ENCODE measurements around the gene FSIP1. TPM values are rescaled to one million over a fixed set of nuclear protein-coding genes. Genes with fewer than 3 reads are reported as not detected.

Gene FSIP1
- polyA plus RNA-seq, 3 donors: 0.10 to 0.48 (median 0.21) TPM

DNA sequence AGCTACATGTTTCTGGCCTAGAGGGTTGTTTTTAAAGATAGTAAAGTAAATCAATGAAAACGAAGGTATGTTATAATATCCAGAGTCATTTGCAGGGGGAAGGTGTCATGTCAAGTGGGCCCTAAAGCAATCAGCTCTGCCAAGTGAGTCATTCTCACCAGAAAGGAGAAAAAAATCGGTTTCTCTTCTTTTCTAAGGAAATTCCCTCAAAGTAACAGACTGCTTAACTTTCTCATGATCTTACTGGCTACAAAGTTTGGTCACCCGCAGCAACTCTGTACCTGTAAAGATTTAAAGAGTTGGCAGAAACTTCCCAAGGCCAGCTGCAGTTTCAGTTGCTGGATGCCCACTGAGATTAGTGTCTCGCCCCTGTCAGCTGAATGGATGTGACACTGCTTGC is 5.5 kb upstream of the FSIP1 start:
- Histone ChIP-seq H3K4me2 (replicated peaks; ENCODE audit: extremely low read depth, low read length, poor library complexity, severe bottlenecking) (no peak overlapping the region), H3K4me1 (ENCODE audit: control insufficient read depth in 1 of 2, insufficient read depth in 2 of 2, low read length in 2 of 2) (peaks cover 8 to 11% of the 10 kb centered on the region in 2 donors), H3K4me3 (replicated peaks in 1 of 3; ENCODE audit: low read depth in 2 of 3, low read length in 3 of 3) (no peak overlapping the region), H3K9me3 (replicated peaks in 1 of 2; ENCODE audit: control insufficient read depth in 1 of 2, insufficient read depth in 1 of 2, low read length in 2 of 2) (no peaks in the 10 kb centered on the region), H3K9ac (ENCODE audit: insufficient read depth, low read length, poor library complexity, severe bottlenecking) (no peak overlapping the region), H3K27me3 (ENCODE audit: control insufficient read depth in 2 of 2, insufficient read depth in 2 of 2, low read length in 2 of 2) (no peaks in the 10 kb centered on the region), H3K79me2 (ENCODE audit: insufficient read depth, low read length) (peaks cover 9% of the 10 kb centered on the region), H3K36me3 (replicated peaks in 1 of 2; ENCODE audit: control insufficient read depth in 1 of 2, insufficient read depth in 2 of 2, low read length in 2 of 2) (no peaks in the 10 kb centered on the region), H2AFZ (ENCODE audit: insufficient read depth, low read depth, low read length, poor library complexity, severe bottlenecking) (no peak overlapping the region), H4K20me1 (ENCODE audit: insufficient read depth, low read length) (no peaks in the 10 kb centered on the region), H3K27ac (ENCODE audit: low read depth in 1 of 2, low read length in 2 of 2) (no peak overlapping the region)
- WGBS (ENCODE audit: insufficient coverage): 93% methylated on average over 2 of the region's 4 CpGs
- no peak for DNase-seq
- Mint-ChIP-seq H3K4me3 (no peak overlapping the region), H3K27ac (no peak overlapping the region), H3K9me3 (peaks cover 0 to 5% (median 0%) of the 10 kb centered on the region in 7 donors), H3K27me3 (ENCODE audit: low read depth in 3 of 3) (no peaks in the 10 kb centered on the region), H3K4me1 (peaks cover 21% of the 10 kb centered on the region), H3K36me3 (peaks cover 3% of the 10 kb centered on the region in 2 donors)
- TF ChIP-seq, protein P1, sequence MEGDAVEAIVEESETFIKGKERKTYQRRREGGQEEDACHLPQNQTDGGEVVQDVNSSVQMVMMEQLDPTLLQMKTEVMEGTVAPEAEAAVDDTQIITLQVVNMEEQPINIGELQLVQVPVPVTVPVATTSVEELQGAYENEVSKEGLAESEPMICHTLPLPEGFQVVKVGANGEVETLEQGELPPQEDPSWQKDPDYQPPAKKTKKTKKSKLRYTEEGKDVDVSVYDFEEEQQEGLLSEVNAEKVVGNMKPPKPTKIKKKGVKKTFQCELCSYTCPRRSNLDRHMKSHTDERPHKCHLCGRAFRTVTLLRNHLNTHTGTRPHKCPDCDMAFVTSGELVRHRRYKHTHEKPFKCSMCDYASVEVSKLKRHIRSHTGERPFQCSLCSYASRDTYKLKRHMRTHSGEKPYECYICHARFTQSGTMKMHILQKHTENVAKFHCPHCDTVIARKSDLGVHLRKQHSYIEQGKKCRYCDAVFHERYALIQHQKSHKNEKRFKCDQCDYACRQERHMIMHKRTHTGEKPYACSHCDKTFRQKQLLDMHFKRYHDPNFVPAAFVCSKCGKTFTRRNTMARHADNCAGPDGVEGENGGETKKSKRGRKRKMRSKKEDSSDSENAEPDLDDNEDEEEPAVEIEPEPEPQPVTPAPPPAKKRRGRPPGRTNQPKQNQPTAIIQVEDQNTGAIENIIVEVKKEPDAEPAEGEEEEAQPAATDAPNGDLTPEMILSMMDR (IDR thresholded peaks at IDR 0.05): no peak
- intact Hi-C loops (cut with micrococcal nuclease): loop anchor here (5.0 to 10.0 kb wide), 6 partner anchors 147 to 487 kb away; partner anchors contain the start of genes BMF (in 1 of the 2), BUB1B (in 1 of the 2) and EIF2AK4 (in 1 of the 2)

GRCh38 chr15:39787479-39787878 is 4.8 kb upstream of the FSIP1 start:
- Histone ChIP-seq H4K20me1 (ENCODE audit: insufficient read depth, low read length) (no peaks in the 10 kb centered on the region), H3K27me3 (ENCODE audit: control insufficient read depth in 2 of 2, insufficient read depth in 2 of 2, low read length in 2 of 2) (no peaks in the 10 kb centered on the region), H3K9ac (ENCODE audit: insufficient read depth, low read length, poor library complexity, severe bottlenecking) (no peak overlapping the region), H3K27ac (ENCODE audit: low read depth in 1 of 2, low read length in 2 of 2) (no peak overlapping the region), H3K4me3 (replicated peaks in 1 of 3; ENCODE audit: low read depth in 2 of 3, low read length in 3 of 3) (no peak overlapping the region), H3K36me3 (replicated peaks in 1 of 2; ENCODE audit: control insufficient read depth in 1 of 2, insufficient read depth in 2 of 2, low read length in 2 of 2) (no peaks in the 10 kb centered on the region), H3K9me3 (replicated peaks in 1 of 2; ENCODE audit: control insufficient read depth in 1 of 2, insufficient read depth in 1 of 2, low read length in 2 of 2) (no peaks in the 10 kb centered on the region), H3K79me2 (ENCODE audit: insufficient read depth, low read length) (peaks cover 12% of the 10 kb centered on the region), H2AFZ (ENCODE audit: insufficient read depth, low read depth, low read length, poor library complexity, severe bottlenecking) (no peak overlapping the region), H3K4me2 (replicated peaks; ENCODE audit: extremely low read depth, low read length, poor library complexity, severe bottlenecking) (no peak overlapping the region), H3K4me1 (ENCODE audit: control insufficient read depth in 1 of 2, insufficient read depth in 2 of 2, low read length in 2 of 2) (peaks cover 10 to 12% of the 10 kb centered on the region in 2 donors)
- Mint-ChIP-seq H3K4me3 (no peak overlapping the region), H3K27me3 (ENCODE audit: low read depth in 3 of 3) (no peaks in the 10 kb centered on the region), H3K4me1 (peaks cover 24% of the 10 kb centered on the region), H3K36me3 (peaks cover 3% of the 10 kb centered on the region in 2 donors), H3K27ac (no peak overlapping the region), H3K9me3 (peaks cover 0 to 5% (median 0%) of the 10 kb centered on the region in 7 donors)
- TF ChIP-seq, protein P1 (IDR thresholded peaks at IDR 0.05): no peak
- 0% methylated on average over 1 of the region's 1 CpG for WGBS (ENCODE audit: insufficient coverage)
- no peak for DNase-seq
- intact Hi-C loops (cut with micrococcal nuclease): loop anchor here (5.0 to 10.0 kb wide), 6 partner anchors 147 to 487 kb away; partner anchors contain the start of genes BMF (in 1 of the 2), BUB1B (in 1 of the 2) and EIF2AK4 (in 1 of the 2)

All from CD14-positive monocyte (primary cell).